GM19455 (cell line): ENCODE data around the gene CNDP1.
"Not testable (repeated sequence)": the region's sequence is repeated elsewhere in the genome, so short reads cannot be mapped to it uniquely, and the experiment has no call there.

Experiments used
- ATAC-seq: cut with Tn5 transposase; IDR thresholded peaks from one replicate; pipeline ENCODE4 v1.9.1; 2021; ENCODE audit not compliant: unreplicated experiment

Gene CNDP1

GRCh38 chr18:74519320-74520095 is 14.8 kb upstream of the CNDP1 start:
- no peak for ATAC-seq

- no peak for ATAC-seq
Observed at GRCh38 chr18:74520096-74520833, 14.0 kb upstream of the CNDP1 start.

- ATAC-seq = no peak
Observed at GRCh38 chr18:74521068-74521725, 13.1 kb upstream of the CNDP1 start.

- no peak for ATAC-seq
Observed at GRCh38 chr18:74522635-74523548, 11.4 kb upstream of the CNDP1 start.

GRCh38 chr18:74524097-74524496 is 10.2 kb upstream of the CNDP1 start:
- ATAC-seq = no peak

- not testable (repeated sequence) for ATAC-seq
Observed at GRCh38 chr18:74524915-74525314, 9.4 kb upstream of the CNDP1 start.

- no peak for ATAC-seq
Observed at GRCh38 chr18:74525741-74526140, 8.6 kb upstream of the CNDP1 start.

- ATAC-seq = no peak
Observed at GRCh38 chr18:74526488-74526887, 7.8 kb upstream of the CNDP1 start.

- ATAC-seq = peak; percentile 61
Observed at GRCh38 chr18:74528478-74528877, 5.8 kb upstream of the CNDP1 start.

GRCh38 chr18:74528913-74529312 is 5.4 kb upstream of the CNDP1 start:
- ATAC-seq = no peak

GRCh38 chr18:74529378-74529777 is 4.9 kb upstream of the CNDP1 start:
- no peak for ATAC-seq

GRCh38 chr18:74529811-74530583 is 4.3 kb upstream of the CNDP1 start:
- no peak for ATAC-seq

- no peak for ATAC-seq
Observed at GRCh38 chr18:74530584-74530862, 3.8 kb upstream of the CNDP1 start.

- no peak for ATAC-seq
Observed at GRCh38 chr18:74531043-74531442, 3.3 kb upstream of the CNDP1 start.

GRCh38 chr18:74532511-74533025 is 1.7 kb upstream of the CNDP1 start:
- ATAC-seq = no peak

- ATAC-seq = no peak
Observed at GRCh38 chr18:74533666-74534065, 634 bp upstream of the CNDP1 start.

- peak; percentile 75 for ATAC-seq
Observed at GRCh38 chr18:74534981-74535649, 815 bp downstream of the CNDP1 start.

- no peak for ATAC-seq
Observed at GRCh38 chr18:74539289-74539688, 5.0 kb downstream of the CNDP1 start.

- ATAC-seq = no peak
Observed at GRCh38 chr18:74540652-74541421, 6.5 kb downstream of the CNDP1 start.
